Measurements from ENCODE around the gene STAG1.

GRCh38 chr3:136437043-136437442, 315.1 kb downstream of the STAG1 start:
- TF ChIP-seq CTCF (IDR thresholded peaks at IDR 0.05; ENCODE audit: poor library complexity, severe bottlenecking) (no peak), EZH2 (IDR thresholded peaks at IDR 0.05; ENCODE audit: borderline replicate concordance, insufficient read depth, low read length, poor library complexity, severe bottlenecking) (no peak), SMC3 (conservative IDR thresholded peaks at IDR 0.05; ENCODE audit: poor library complexity) (no peak)

All from neural cell (in vitro differentiated cells).